GM10266 (cell line): ENCODE results near the gene SPIC.

Experiments used
- DNase-seq: peaks from one replicate; pipeline ENCODE4 v3.0.0; 2012; ENCODE audit errors: extremely low spot score
- TF ChIP-seq, protein P1 (sequence below): IDR thresholded peaks from 2 replicates; pipeline ENCODE4 v1.5.1; 2012; ENCODE audit warnings: mild to moderate bottlenecking, low read depth; ENCODE audit not compliant: control insufficient read depth, insufficient read depth; ENCODE audit errors: missing control alignments

The SPIC gene

DNA sequence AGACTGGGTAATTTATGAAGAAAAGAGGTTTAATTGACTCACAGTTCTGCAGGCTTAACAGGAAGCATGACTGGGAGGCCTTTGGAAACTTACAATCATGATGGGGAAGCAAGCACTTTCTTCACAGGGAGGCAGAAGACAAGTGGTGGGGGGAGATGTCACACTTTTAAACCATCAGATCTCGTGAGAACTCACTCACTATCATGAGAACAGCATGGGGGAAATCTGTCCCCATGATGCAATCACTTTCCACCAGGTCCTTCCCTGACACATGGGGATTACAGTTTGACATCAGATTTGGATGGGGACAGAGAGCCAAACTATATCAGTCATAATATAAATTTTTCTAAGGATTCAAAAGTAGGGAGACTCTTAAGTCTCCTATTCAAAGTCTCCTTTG, 46.0 kb downstream of the SPIC start:
- TF ChIP-seq, protein P1, sequence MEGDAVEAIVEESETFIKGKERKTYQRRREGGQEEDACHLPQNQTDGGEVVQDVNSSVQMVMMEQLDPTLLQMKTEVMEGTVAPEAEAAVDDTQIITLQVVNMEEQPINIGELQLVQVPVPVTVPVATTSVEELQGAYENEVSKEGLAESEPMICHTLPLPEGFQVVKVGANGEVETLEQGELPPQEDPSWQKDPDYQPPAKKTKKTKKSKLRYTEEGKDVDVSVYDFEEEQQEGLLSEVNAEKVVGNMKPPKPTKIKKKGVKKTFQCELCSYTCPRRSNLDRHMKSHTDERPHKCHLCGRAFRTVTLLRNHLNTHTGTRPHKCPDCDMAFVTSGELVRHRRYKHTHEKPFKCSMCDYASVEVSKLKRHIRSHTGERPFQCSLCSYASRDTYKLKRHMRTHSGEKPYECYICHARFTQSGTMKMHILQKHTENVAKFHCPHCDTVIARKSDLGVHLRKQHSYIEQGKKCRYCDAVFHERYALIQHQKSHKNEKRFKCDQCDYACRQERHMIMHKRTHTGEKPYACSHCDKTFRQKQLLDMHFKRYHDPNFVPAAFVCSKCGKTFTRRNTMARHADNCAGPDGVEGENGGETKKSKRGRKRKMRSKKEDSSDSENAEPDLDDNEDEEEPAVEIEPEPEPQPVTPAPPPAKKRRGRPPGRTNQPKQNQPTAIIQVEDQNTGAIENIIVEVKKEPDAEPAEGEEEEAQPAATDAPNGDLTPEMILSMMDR = no peak
- no peak for DNase-seq

DNA sequence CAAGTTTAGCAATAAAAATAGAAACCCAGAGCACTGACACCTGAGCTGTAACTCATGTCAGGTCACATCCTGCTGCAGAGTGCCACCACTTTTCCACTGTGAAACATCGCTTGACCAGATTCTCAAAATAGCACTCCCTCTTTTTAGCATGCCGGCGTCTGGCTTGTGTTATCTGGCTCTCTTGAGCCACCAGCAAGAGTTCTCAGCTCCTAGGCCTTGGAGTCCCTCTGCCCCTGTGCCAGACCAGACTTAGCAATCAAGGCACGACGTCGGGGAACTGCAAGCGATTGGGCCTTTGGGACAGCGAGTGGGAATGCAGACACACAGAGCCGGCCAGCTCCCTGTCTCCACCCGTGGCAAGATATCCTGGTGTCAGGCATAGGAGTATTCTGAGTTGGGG, 52.5 kb downstream of the SPIC start:
- DNase-seq = no peak
- TF ChIP-seq, protein P1 = no peak

DNA sequence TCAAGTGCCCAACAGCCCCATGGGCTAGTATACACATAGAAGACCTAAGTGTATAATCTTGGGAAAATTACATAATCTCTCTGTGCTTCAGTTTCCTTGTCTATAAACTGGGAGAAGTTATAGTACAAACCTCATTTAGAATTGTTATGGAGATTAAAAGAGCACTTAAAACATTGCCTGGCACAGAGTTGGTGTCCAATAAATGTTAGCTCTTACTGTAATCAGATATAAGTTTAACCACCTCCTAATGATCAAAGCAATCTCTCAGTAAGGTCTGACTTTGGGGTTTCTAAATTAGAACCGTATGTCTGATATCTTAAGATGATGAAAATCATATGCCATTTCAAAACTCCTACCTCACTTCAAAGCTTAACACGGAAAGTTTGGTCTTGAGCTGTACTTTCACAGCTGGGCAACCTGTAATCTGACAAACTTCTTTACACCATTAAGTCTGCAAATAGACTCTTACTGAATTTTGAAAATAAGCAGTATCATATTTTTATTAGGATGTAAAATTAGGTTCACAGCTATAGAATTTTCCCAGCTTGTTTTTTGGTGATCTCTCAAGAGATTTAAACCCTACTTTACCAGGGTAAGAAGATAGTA, 61.0 kb downstream of the SPIC start:
- TF ChIP-seq, protein P1 = no peak

More for the DNA sequence above, 61.0 kb downstream of the SPIC start:
- no peak for DNase-seq
